ENCODE measurements around the gene OR8D1. TPM values are rescaled to one million over a fixed set of nuclear protein-coding genes. Genes with fewer than 3 reads are reported as not detected.

Gene OR8D1
- total RNA-seq, 4 donors from 2014 or later: not detected

DNA sequence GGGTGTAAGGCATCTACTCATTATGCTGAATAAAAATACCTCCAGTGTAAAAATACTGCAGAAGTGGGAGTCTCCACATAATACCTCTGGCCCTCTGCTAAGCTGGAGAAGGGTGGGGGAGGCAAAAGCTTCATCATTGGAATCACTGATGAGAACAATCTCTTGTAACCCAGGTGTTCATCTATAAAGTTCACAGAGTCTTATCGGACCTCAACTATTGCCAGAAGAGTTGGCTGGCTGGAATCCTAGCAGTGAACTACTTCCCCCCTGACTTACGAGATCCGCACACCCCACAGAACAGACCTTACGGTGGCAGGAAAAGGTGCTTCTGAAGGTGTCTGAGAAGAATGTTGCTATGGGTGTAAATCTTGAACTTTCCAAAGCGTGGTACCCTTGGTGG, 2.5 kb downstream of the OR8D1 start:
- TF ChIP-seq, protein P1, sequence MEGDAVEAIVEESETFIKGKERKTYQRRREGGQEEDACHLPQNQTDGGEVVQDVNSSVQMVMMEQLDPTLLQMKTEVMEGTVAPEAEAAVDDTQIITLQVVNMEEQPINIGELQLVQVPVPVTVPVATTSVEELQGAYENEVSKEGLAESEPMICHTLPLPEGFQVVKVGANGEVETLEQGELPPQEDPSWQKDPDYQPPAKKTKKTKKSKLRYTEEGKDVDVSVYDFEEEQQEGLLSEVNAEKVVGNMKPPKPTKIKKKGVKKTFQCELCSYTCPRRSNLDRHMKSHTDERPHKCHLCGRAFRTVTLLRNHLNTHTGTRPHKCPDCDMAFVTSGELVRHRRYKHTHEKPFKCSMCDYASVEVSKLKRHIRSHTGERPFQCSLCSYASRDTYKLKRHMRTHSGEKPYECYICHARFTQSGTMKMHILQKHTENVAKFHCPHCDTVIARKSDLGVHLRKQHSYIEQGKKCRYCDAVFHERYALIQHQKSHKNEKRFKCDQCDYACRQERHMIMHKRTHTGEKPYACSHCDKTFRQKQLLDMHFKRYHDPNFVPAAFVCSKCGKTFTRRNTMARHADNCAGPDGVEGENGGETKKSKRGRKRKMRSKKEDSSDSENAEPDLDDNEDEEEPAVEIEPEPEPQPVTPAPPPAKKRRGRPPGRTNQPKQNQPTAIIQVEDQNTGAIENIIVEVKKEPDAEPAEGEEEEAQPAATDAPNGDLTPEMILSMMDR (IDR thresholded peaks at IDR 0.05 in 4 of 5, conservative IDR thresholded peaks at IDR 0.05 in 1 of 5): no peak
- no peak for TF ChIP-seq POLR2A (IDR thresholded peaks at IDR 0.05)
- H3K4me1 ChIP-seq: no peaks in the 10 kb centered on the region
- H3K27me3 ChIP-seq: no peaks in the 10 kb centered on the region
- ATAC-seq (no peak), DNase-seq (no peak)
- no peak overlapping the region for H3K27ac ChIP-seq
- no peaks in the 10 kb centered on the region for H3K36me3 ChIP-seq
- H3K9me3 ChIP-seq: no peaks in the 10 kb centered on the region
- in situ Hi-C loops (cut with MboI; ENCODE audit: low sequenced_read_pairs in 4 of 4): no loop called here
- H3K4me3 ChIP-seq: no peak overlapping the region
- intact Hi-C loops (cut with DNase I; ENCODE audit: low total_unique reads): no loop called here

DNA sequence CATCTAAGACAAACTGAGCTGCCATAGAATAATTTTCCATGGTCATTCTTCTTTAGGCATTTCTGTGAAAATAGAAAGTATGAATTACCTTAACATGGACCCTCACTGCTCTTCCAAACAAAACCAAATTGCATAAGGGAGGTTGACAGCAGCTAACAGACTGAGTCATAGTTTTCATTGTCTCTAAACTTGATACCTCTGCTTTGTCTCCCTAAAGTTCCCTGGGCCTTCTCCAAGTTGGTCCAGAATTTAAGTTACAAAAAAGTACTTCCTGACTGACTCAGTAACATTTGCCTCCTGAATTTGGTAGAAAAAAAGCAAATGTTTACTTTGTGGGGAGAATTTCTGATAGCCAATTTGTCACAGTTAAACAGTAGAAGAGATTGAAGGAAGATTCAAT, 3.0 kb downstream of the OR8D1 start:
- intact Hi-C loops (cut with DNase I; ENCODE audit: low total_unique reads): no loop called here
- ATAC-seq (no peak), DNase-seq (no peak)
- in situ Hi-C loops (cut with MboI; ENCODE audit: low sequenced_read_pairs in 4 of 4): no loop called here
- Histone ChIP-seq H3K27ac (no peak overlapping the region), H3K4me3 (no peak overlapping the region), H3K27me3 (no peaks in the 10 kb centered on the region), H3K9me3 (no peaks in the 10 kb centered on the region), H3K36me3 (no peaks in the 10 kb centered on the region), H3K4me1 (no peaks in the 10 kb centered on the region)
- no peak for TF ChIP-seq POLR2A (IDR thresholded peaks at IDR 0.05)

DNA sequence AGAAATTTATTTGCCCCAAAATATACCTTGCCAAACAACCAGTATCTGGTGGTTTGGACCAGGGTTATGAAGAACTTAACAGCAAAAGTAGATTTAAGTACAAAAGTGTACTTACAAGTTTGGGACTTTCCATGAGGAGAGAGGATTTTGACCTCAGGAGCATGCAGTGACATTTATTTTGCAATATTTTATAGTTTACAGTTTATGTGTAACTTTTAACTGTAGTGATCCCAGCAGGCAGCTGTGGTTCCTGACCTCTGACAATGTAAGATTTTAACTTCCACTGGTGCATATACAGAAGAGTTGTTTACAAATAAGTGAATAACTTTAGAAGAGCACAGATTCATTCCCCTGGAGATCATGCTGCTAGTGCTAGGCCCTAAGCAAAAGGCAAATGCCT, 6.7 kb downstream of the OR8D1 start:
- ATAC-seq (no peak), DNase-seq (no peak)
- TF ChIP-seq POLR2A (IDR thresholded peaks at IDR 0.05): no peak
- in situ Hi-C loops (cut with MboI; ENCODE audit: low sequenced_read_pairs in 4 of 4): no loop called here
- H3K27me3 ChIP-seq: no peaks in the 10 kb centered on the region
- no peaks in the 10 kb centered on the region for H3K9me3 ChIP-seq
- no peaks in the 10 kb centered on the region for H3K4me1 ChIP-seq
- intact Hi-C loops (cut with DNase I; ENCODE audit: low total_unique reads): no loop called here
- no peak overlapping the region for H3K4me3 ChIP-seq
- no peak overlapping the region for H3K27ac ChIP-seq
- no peaks in the 10 kb centered on the region for H3K36me3 ChIP-seq

DNA sequence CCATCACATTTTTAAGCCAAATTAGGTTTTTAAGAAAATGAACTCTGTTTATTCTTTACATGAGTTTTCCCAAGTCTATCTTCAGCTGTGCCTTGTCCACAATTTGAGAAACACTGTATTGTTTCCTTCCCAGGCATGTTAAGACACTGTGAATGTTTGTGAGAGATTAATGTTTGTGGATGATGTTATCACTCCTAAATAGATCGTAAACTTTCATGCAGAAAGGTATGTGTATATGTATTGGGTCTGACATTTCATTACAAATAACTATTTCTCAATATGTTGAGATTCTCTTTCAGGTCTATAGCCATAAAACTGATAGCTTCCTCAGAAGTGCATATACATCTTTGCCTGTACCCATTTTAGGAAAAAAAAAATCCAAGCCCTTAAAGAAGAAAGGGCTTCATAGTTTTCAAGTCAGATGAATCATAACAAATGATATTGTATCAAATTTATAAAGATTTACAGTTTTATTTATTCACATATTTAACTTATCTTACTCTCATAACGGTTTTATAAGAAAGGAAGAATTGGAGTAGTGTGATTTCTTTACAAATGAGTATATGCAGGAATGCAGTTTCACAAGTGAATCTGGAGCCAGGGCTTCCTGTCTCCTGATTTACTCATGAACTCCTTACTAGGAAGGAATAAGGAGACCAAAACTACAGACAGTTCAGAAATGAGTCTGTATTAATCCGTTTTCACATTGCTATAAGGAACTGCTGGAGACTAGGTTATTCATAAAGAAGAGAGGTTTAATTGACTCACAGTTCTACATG, 11.2 kb downstream of the OR8D1 start:
- in situ Hi-C loops (cut with MboI; ENCODE audit: low sequenced_read_pairs in 4 of 4) (no loop called here), intact Hi-C loops (cut with DNase I; ENCODE audit: low total_unique reads) (no loop called here)
- no peak overlapping the region for H3K27ac ChIP-seq
- TF ChIP-seq POLR2A (IDR thresholded peaks at IDR 0.05): no peak
- TF ChIP-seq, protein P1 (IDR thresholded peaks at IDR 0.05 in 4 of 5, conservative IDR thresholded peaks at IDR 0.05 in 1 of 5): no peak
- DNase-seq (no peak), ATAC-seq (no peak)
- no peaks in the 10 kb centered on the region for H3K4me1 ChIP-seq
- H3K4me3 ChIP-seq: no peak overlapping the region
- no peaks in the 10 kb centered on the region for H3K27me3 ChIP-seq
- H3K36me3 ChIP-seq: no peaks in the 10 kb centered on the region
- H3K9me3 ChIP-seq: no peaks in the 10 kb centered on the region

DNA sequence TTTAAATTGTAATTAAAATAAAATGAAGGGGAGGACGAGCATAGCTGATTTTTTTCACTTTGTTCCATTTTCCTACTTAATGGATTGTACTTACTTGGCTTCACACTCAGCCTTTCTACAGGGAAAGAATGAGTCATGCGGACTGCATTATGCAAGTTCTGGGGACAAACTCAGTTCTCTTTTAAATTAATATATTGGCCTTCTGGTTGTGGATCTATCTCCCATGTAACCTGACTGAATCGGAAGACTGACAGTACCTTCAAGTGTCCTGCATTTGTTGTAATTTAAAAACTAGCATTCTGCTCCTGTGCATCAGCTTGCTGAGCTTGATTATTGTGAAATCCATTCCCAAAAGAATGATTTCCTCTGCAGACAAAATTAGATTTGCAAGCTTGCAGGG, 12.2 kb downstream of the OR8D1 start:
- Histone ChIP-seq H3K36me3 (no peaks in the 10 kb centered on the region), H3K4me1 (no peaks in the 10 kb centered on the region), H3K4me3 (no peak overlapping the region), H3K27ac (no peak overlapping the region), H3K27me3 (no peaks in the 10 kb centered on the region), H3K9me3 (no peaks in the 10 kb centered on the region)
- in situ Hi-C loops (cut with MboI; ENCODE audit: low sequenced_read_pairs in 4 of 4): no loop called here
- intact Hi-C loops (cut with DNase I; ENCODE audit: low total_unique reads): no loop called here
- no peak for DNase-seq
- ATAC-seq: no peak
- no peak for TF ChIP-seq POLR2A (IDR thresholded peaks at IDR 0.05)

DNA sequence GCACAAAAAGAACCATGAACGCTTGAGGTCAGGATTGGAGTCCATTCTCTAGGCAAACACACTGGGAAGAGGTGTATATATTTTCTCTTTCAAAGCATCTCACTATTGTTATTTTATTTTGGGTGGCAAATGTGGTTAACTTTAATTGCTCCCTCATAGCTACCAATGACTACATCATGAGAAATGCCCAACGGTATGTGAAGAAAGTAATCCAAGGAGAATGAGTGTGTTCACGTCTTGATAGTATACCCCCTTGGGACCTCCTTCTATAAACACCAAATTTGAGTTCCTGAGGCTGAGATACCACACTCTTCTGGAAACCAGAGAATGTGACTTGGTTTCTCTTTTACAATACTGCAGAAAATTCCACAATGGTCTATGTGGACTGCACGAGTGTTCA, 15.8 kb downstream of the OR8D1 start:
- Histone ChIP-seq H3K27ac (no peak overlapping the region), H3K9me3 (no peaks in the 10 kb centered on the region), H3K4me1 (no peaks in the 10 kb centered on the region), H3K4me3 (no peak overlapping the region), H3K36me3 (no peaks in the 10 kb centered on the region), H3K27me3 (no peaks in the 10 kb centered on the region)
- intact Hi-C loops (cut with DNase I; ENCODE audit: low total_unique reads) (no loop called here), in situ Hi-C loops (cut with MboI; ENCODE audit: low sequenced_read_pairs in 4 of 4) (no loop called here)
- ATAC-seq (no peak), DNase-seq (no peak)
- TF ChIP-seq POLR2A (IDR thresholded peaks at IDR 0.05): no peak
- TF ChIP-seq, protein P1 (IDR thresholded peaks at IDR 0.05 in 4 of 5, conservative IDR thresholded peaks at IDR 0.05 in 1 of 5): no peak
